ENCODE results near the gene NRXN3. TPM values are rescaled to one million over a fixed set of nuclear protein-coding genes. Genes with fewer than 3 reads are reported as not detected.

The NRXN3 gene
- total RNA-seq, 1 experiment from 2014 or later = 1.1 TPM

GRCh38 chr14:78595797-78596196 lies 425.6 kb downstream of the NRXN3 start:
- DNase-seq = peak; percentile 5
- no peaks in the 10 kb centered on the region for H3K9me3 ChIP-seq (ENCODE audit: low read length)
- TF ChIP-seq EZH2 (IDR thresholded peaks at IDR 0.05; ENCODE audit: low read length, unreplicated experiment) = no peak
- TF ChIP-seq, protein P1, sequence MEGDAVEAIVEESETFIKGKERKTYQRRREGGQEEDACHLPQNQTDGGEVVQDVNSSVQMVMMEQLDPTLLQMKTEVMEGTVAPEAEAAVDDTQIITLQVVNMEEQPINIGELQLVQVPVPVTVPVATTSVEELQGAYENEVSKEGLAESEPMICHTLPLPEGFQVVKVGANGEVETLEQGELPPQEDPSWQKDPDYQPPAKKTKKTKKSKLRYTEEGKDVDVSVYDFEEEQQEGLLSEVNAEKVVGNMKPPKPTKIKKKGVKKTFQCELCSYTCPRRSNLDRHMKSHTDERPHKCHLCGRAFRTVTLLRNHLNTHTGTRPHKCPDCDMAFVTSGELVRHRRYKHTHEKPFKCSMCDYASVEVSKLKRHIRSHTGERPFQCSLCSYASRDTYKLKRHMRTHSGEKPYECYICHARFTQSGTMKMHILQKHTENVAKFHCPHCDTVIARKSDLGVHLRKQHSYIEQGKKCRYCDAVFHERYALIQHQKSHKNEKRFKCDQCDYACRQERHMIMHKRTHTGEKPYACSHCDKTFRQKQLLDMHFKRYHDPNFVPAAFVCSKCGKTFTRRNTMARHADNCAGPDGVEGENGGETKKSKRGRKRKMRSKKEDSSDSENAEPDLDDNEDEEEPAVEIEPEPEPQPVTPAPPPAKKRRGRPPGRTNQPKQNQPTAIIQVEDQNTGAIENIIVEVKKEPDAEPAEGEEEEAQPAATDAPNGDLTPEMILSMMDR (conservative IDR thresholded peaks at IDR 0.05; ENCODE audit: low read depth, low read length) = peak; percentile 33; the same call in 1 of the 2 replicates
- TF ChIP-seq EZH2phosphoT487 (IDR thresholded peaks at IDR 0.05; ENCODE audit: borderline replicate concordance, low read length) = no peak
- POLR2A ChIA-PET (ENCODE audit: unreplicated experiment) = no interaction called here
- no peak overlapping the region for H3K4me3 ChIP-seq (ENCODE audit: low read length)
- no peaks in the 10 kb centered on the region for H3K79me2 ChIP-seq (ENCODE audit: low read length)
- no peak for ATAC-seq
- H3K4me1 ChIP-seq (ENCODE audit: insufficient read depth, low read length) = no peaks in the 10 kb centered on the region
- H3K9me2 ChIP-seq (replicated peaks; ENCODE audit: low read length) = no peaks in the 10 kb centered on the region
- BruUV-seq (replicated peaks) = no TSS peak
- no peak overlapping the region for H2AFZ ChIP-seq (ENCODE audit: low read length)
- no peak overlapping the region for H3K4me2 ChIP-seq (ENCODE audit: low read length)
- H3K27ac ChIP-seq (ENCODE audit: low read length) = no peak overlapping the region
- H3F3A ChIP-seq (ENCODE audit: low read length, unreplicated experiment) = no peaks in the 10 kb centered on the region
- H4K20me1 ChIP-seq (ENCODE audit: low read length) = no peaks in the 10 kb centered on the region
- H3K36me3 ChIP-seq (ENCODE audit: low read depth, low read length) = no peaks in the 10 kb centered on the region
- H3K9ac ChIP-seq (ENCODE audit: low read length) = no peak overlapping the region
- no peaks in the 10 kb centered on the region; the same call in 1 of the 2 replicates for H3K27me3 ChIP-seq (ENCODE audit: low read length)
- CTCF ChIA-PET = no interaction called here
- intact Hi-C loops (cut with micrococcal nuclease) = no loop called here

- CTCF ChIA-PET = no interaction called here
- intact Hi-C loops (cut with micrococcal nuclease) = no loop called here
- no peaks in the 10 kb centered on the region; the same call in 1 of the 2 replicates for H3K27me3 ChIP-seq (ENCODE audit: low read length)
- ATAC-seq = peak; percentile 81
- no peak overlapping the region for H3K27ac ChIP-seq (ENCODE audit: low read length)
- H3K4me2 ChIP-seq (ENCODE audit: low read length) = peak overlapping the region; percentile 35
- H3K9ac ChIP-seq (ENCODE audit: low read length) = no peak overlapping the region
- H3K79me2 ChIP-seq (ENCODE audit: low read length) = no peaks in the 10 kb centered on the region
- no peaks in the 10 kb centered on the region for H3K36me3 ChIP-seq (ENCODE audit: low read depth, low read length)
- no peak overlapping the region for H3K4me3 ChIP-seq (ENCODE audit: low read length)
- DNase-seq = peak; percentile 74
- no peaks in the 10 kb centered on the region for H3F3A ChIP-seq (ENCODE audit: low read length, unreplicated experiment)
- no TSS peak for BruUV-seq (replicated peaks)
- POLR2A ChIA-PET (ENCODE audit: unreplicated experiment) = no interaction called here
- H3K9me3 ChIP-seq (ENCODE audit: low read length) = no peaks in the 10 kb centered on the region
- peak overlapping the region; percentile 66; the same call in 1 of the 2 replicates for H2AFZ ChIP-seq (ENCODE audit: low read length)
- H3K9me2 ChIP-seq (replicated peaks; ENCODE audit: low read length) = no peaks in the 10 kb centered on the region
- no peaks in the 10 kb centered on the region for H3K4me1 ChIP-seq (ENCODE audit: insufficient read depth, low read length)
- no peaks in the 10 kb centered on the region for H4K20me1 ChIP-seq (ENCODE audit: low read length)
- TF ChIP-seq, protein P1 (conservative IDR thresholded peaks at IDR 0.05; ENCODE audit: low read depth, low read length) = peak; percentile 89
- TF ChIP-seq EZH2phosphoT487 (IDR thresholded peaks at IDR 0.05; ENCODE audit: borderline replicate concordance, low read length) = no peak
These were observed 428.1 kb downstream of the NRXN3 start for GRCh38 chr14:78598046-78598920.
